AG04450 (cell line): ENCODE measurements around the gene CLCN3. TPM values are rescaled to one million over a fixed set of nuclear protein-coding genes. Genes with fewer than 3 reads are reported as not detected.

Experiments
- CTCF ChIA-PET: fragments of 300-600, 350-600 bp; formaldehyde crosslinking; extraction: SDS; loops from one replicate; lab custom pipeline; 2022; ENCODE audit warnings: antibody characterized with exemption, inconsistent platforms; lab: Charles Lee
- POLR2A ChIA-PET: fragments of 350-600 bp; formaldehyde crosslinking; extraction: SDS; loops from one replicate; lab custom pipeline; 2021; ENCODE audit warnings: antibody characterized with exemption, inconsistent platforms; lab: Yijun Ruan, JAX
- DNase-seq: peaks from one replicate; pipeline ENCODE4 v3.0.0-alpha.2; 2011; ENCODE audit warnings: low read depth, low spot score
- H3K27ac ChIP-seq: one replicate; pipeline ENCODE4 v1.5.1; 2012; ENCODE audit warnings: low read depth, low read length, control low read depth
- H3K27me3 ChIP-seq: one replicate; pipeline ENCODE4 v1.6.0; 2012; ENCODE audit warnings: low read length; ENCODE audit not compliant: control insufficient read depth, insufficient read depth
- H3K4me3 ChIP-seq: 2 replicates; pipeline ENCODE4 v1.5.1; 2011; ENCODE audit warnings: mild to moderate bottlenecking, low read depth, low read length, control low read depth
- H3K9me3 ChIP-seq: 2 replicates; pipeline ENCODE4 v1.5.1; 2012; ENCODE audit warnings: low read length; ENCODE audit not compliant: control insufficient read depth, insufficient read depth
- CTCF ChIP-seq: IDR thresholded peaks from 2 replicates; pipeline ENCODE4 v1.5.1; 2011; ENCODE audit warnings: low read depth, low read length, control low read depth, inconsistent platforms
- polyA plus RNA-seq: library from polyadenylated mRNA; depleted of rRNA; stranded (reverse); fragments of >200 nt; gene quantifications from 2 replicates; pipeline ENCODE4 v1.2.3, GENCODE V29; 2011

Gene CLCN3
- polyA plus RNA-seq, 1 experiment = 36.5 TPM

- Histone ChIP-seq H3K27me3 (no peaks in the 10 kb centered on the region), H3K27ac (no peak overlapping the region), H3K9me3 (no peaks in the 10 kb centered on the region), H3K4me3 (no peak overlapping the region)
- CTCF ChIA-PET = interaction anchor here (0.6 to 2.3 kb wide), 3 partner anchors 9 to 400 kb away, joined by 3 to 6 read pairs (median 6); no protein-coding TSS in a partner anchor
- POLR2A ChIA-PET = no interaction called here
- TF ChIP-seq CTCF = no peak
- no peak for DNase-seq
These were observed 29.3 kb downstream of the CLCN3 start for GRCh38 chr4:169649545-169650226.

GRCh38 chr4:169650227-169650936 lies 30.0 kb downstream of the CLCN3 start:
- no peaks in the 10 kb centered on the region for H3K9me3 ChIP-seq
- DNase-seq = no peak
- TF ChIP-seq CTCF = no peak
- H3K27ac ChIP-seq = no peak overlapping the region
- ChIA-PET CTCF (interaction anchor here (0.6 to 2.3 kb wide), 3 partner anchors 8 to 400 kb away, joined by 3 to 6 read pairs (median 6); no protein-coding TSS in a partner anchor), POLR2A (no interaction called here)
- H3K4me3 ChIP-seq = no peak overlapping the region
- H3K27me3 ChIP-seq = no peaks in the 10 kb centered on the region

DNA sequence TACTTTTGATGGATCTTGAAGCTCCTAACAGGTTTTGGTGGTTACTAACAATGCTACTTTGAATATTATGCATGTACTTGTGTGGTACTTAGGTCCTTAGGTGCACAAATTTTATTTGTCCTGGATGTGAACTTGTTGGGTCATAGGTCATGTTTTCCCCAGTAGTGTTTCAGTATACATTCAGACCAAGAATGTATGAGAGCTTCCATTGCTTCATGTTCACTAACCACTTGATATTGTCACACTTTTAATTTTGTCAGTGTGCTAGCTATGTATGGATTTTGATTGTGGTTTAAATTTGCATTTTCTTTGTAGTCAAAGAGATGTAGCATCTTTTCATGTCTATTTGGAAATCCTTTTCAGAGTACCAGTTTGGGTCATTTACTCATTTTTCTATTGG lies 32.2 kb downstream of the CLCN3 start:
- Histone ChIP-seq H3K9me3 (no peaks in the 10 kb centered on the region), H3K27ac (no peak overlapping the region), H3K27me3 (no peaks in the 10 kb centered on the region), H3K4me3 (no peak overlapping the region)
- no peak for DNase-seq
- no peak for TF ChIP-seq CTCF
- CTCF ChIA-PET = interaction anchor here (0.6 kb wide), 1 partner anchor 156 kb away, joined by 10 read pairs; no protein-coding TSS in a partner anchor
- POLR2A ChIA-PET = no interaction called here

DNA sequence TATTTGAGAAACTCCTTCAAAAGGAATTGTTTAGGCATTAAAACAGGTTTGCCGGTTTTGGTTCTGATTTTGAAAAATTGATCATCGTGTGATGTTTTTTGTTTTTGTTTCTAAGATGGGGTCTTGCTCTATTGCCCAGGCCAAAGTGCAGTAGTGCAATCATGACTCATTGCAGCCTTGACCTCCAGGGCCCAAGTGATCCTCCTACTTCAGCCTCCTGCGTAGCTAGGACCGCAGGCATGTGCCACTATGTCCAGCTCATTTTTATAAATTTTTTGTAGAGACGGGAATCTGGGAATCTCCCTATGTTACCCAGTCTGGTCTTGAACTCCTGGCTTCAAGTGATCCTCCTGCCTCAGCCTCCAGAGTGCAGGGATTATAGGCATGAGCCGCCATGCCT lies 35.0 kb downstream of the CLCN3 start:
- Histone ChIP-seq H3K4me3 (no peak overlapping the region), H3K27ac (no peak overlapping the region), H3K9me3 (no peaks in the 10 kb centered on the region), H3K27me3 (no peaks in the 10 kb centered on the region)
- TF ChIP-seq CTCF = no peak
- ChIA-PET CTCF (no interaction called here), POLR2A (no interaction called here)
- DNase-seq = no peak
